K562 (cell line): Measurements from ENCODE around the gene CCNY. TPM values are rescaled to one million over a fixed set of nuclear protein-coding genes. Genes with fewer than 3 reads are reported as not detected.

Experiments
- BRD4 ChIP-seq: fragments of 200-600 bp; sonication (generic); IDR thresholded peaks from 2 replicates; pipeline ENCODE4 v1.6.1; 2017; ENCODE audit warnings: inconsistent platforms
- CREB1 ChIP-seq, 2 experiments: sonication (generic) in 1 of 2; formaldehyde crosslinking in 1 of 2; IDR thresholded peaks; 2 replicates each; pipeline versions ENCODE4 v1.6.1 to v1.8.0; 2012 to 2022; ENCODE audit warnings: inconsistent platforms in 1 of 2, mild to moderate bottlenecking in 1 of 2, missing genetic modification reagents in 1 of 2, moderate library complexity in 1 of 2
- CXXC5 ChIP-seq: fragments of 250-450 bp; sonication (Bioruptor Pico); IDR thresholded peaks from 2 replicates; pipeline ENCODE4 v1.8.0; 2022; ENCODE audit warnings: inconsistent platforms, mild to moderate bottlenecking, moderate library complexity
- MEIS2 ChIP-seq: fragments of 450-650 bp; IDR thresholded peaks from 2 replicates; pipeline ENCODE4 v1.6.1; 2014; ENCODE audit warnings: mild to moderate bottlenecking; ENCODE audit not compliant: partially characterized antibody
- MTA3 ChIP-seq: fragments of 450-650 bp; formaldehyde crosslinking; IDR thresholded peaks from 2 replicates; pipeline ENCODE4 v1.6.1; 2017; ENCODE audit warnings: mild to moderate bottlenecking, borderline replicate concordance
- MXI1 ChIP-seq: IDR thresholded peaks from 2 replicates; pipeline ENCODE4 v1.6.1; 2011; ENCODE audit warnings: low read depth, mild to moderate bottlenecking, improper control_type of control experiment, low read length
- MYC ChIP-seq, 2 experiments: fragments of 250-450 bp in 1 of 2; sonication (Bioruptor Pico) in 1 of 2; IDR thresholded peaks; 2 replicates each; pipeline versions ENCODE4 v1.5.1 to v1.6.1; 2012 to 2021; ENCODE audit warnings: low read depth in 2 of 2, borderline replicate concordance in 1 of 2, improper control_type of control experiment in 1 of 2, low read length in 1 of 2, mild to moderate bottlenecking in 1 of 2, moderate library complexity in 1 of 2
- NR2F6 ChIP-seq: fragments of 450-650 bp; formaldehyde crosslinking; IDR thresholded peaks from 2 replicates; pipeline ENCODE4 v1.4.0; 2020; ENCODE audit warnings: mild to moderate bottlenecking
- SOX6 ChIP-seq: fragments of 450-650 bp; IDR thresholded peaks from 2 replicates; pipeline ENCODE4 v1.6.1; 2014; ENCODE audit warnings: mild to moderate bottlenecking
- TCF7 ChIP-seq: sonication (generic); IDR thresholded peaks from 2 replicates; pipeline ENCODE4 v1.6.1; 2016; ENCODE audit warnings: antibody characterized with exemption, borderline replicate concordance
- ZNF175 ChIP-seq: fragments of 200-800 bp; sonication (Bioruptor generic); IDR thresholded peaks from 2 replicates; pipeline ENCODE4 v1.6.1; 2016; ENCODE audit warnings: low read depth, mild to moderate bottlenecking, missing genetic modification characterization, missing compliant biosample characterization
- ZNF184 ChIP-seq: sonication (generic); formaldehyde crosslinking; IDR thresholded peaks from 2 replicates; pipeline ENCODE4 v1.5.0; 2020; ENCODE audit warnings: missing genetic modification reagents
- ZNF212 ChIP-seq: fragments of 450-650 bp; formaldehyde crosslinking; IDR thresholded peaks from 2 replicates; pipeline ENCODE4 v1.4.0; 2020; ENCODE audit warnings: mild to moderate bottlenecking
- ZNF766 ChIP-seq: fragments of 200-800 bp; sonication (Bioruptor generic); conservative IDR thresholded peaks from 2 replicates; pipeline ENCODE4 v1.6.1; 2016; ENCODE audit warnings: missing genetic modification characterization, missing compliant biosample characterization
- polyA plus RNA-seq, 8 experiments: library from polyadenylated mRNA; depleted of rRNA in 4 of 8; stranded (reverse) in 5 of 8; unstranded in 3 of 8; fragments of >200 nt; fragmentation: Nextera tagmentation in 2 of 8; fragmentation: Illumina TruSeq in 1 of 8; extraction: Ambion mirVana in 2 of 8; extraction: Trizol in 1 of 8; gene quantifications; 2 replicates each; pipeline versions ENCODE4 v1.2.1 to v1.2.3, GENCODE V29; 2011 to 2014; ENCODE audit warnings: inconsistent platforms in 1 of 8, missing spikeins in 1 of 8
- total RNA-seq, 7 experiments: library from RNA; depleted of rRNA in 6 of 7; stranded (reverse); fragments of >200 nt in 6 of 7; fragmentation: Illumina TruSeq in 2 of 7; extraction: Trizol in 2 of 7; gene quantifications; 2 replicates each; pipeline versions ENCODE4 v1.2.1 to v1.2.3, GENCODE V29; 2011 to 2021; ENCODE audit warnings: low replicate concordance in 1 of 7
- TF ChIP-seq, protein P1 (sequence below): fragments of 450-650 bp; IDR thresholded peaks from 2 replicates; pipeline ENCODE4 v1.6.1; 2016
- TF ChIP-seq, protein P2 (sequence below): fragments of 200-800 bp; sonication (Bioruptor generic); IDR thresholded peaks from 2 replicates; pipeline ENCODE4 v1.6.1; 2017; ENCODE audit warnings: missing genetic modification characterization, missing compliant biosample characterization
- TF ChIP-seq, protein P3 (sequence below): fragments of 450-650 bp; IDR thresholded peaks from 2 replicates; pipeline ENCODE4 v1.6.1; 2017; ENCODE audit warnings: antibody characterized with exemption, mild to moderate bottlenecking
- TF ChIP-seq, protein P4 (sequence below): fragments of 250-450 bp; sonication (Bioruptor Pico); IDR thresholded peaks from 2 replicates; pipeline ENCODE4 v1.8.0; 2022; ENCODE audit warnings: inconsistent platforms, mild to moderate bottlenecking, moderate library complexity, borderline replicate concordance
- TF ChIP-seq, protein P5 (sequence below): sonication (generic); formaldehyde crosslinking; IDR thresholded peaks from 2 replicates; pipeline ENCODE4 v1.8.1; 2022; ENCODE audit warnings: missing genetic modification reagents

CCNY gene
- total and polyA plus RNA-seq, 9 of the 15 experiments (the other 6 are each of a cell fraction or from before 2014, with no cell fraction given), result 8.4 to 109 (median 38.6) TPM

DNA sequence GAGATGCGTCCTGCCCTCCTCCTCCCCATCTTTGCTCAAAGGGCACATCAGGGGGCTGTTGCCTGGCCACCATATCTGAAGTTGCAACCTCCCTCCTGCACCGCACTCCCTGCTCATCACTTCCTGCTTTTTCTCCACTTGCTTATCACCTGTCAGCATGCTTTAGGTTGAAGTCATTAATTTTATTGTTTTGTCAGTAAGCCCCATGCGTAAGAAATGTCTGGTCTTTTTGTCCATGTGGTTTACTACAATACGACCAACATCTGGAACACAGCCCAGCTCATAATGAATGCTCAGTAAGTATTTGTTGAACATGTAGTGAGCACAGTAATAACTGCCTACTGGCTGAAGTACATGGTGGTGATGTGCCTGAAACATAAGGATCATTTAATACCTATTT lies 197.3 kb downstream of the CCNY start (continued):
- TF ChIP-seq ZNF184 (CRISPR knock-in tag) (no peak), ZNF212 (CRISPR knock-in tag) (no peak), SOX6 (peak; percentile 89), CXXC5 (CRISPR knock-in tag) (peak; percentile 79), NR2F6 (CRISPR knock-in tag) (no peak), MTA3 (no peak), BRD4 (no peak), ZNF175 (CRISPR knock-in tag) (peak; percentile 25; the same call in 1 of the 2 replicates), CREB1 (IDR thresholded peaks at IDR 0.05) (peak; percentile 40; the same call in 1 of the 2 replicates), CREB1 (CRISPR knock-in tag; IDR thresholded peaks at IDR 0.05) (no peak), MYC (IDR thresholded peaks at IDR 0.05; ENCODE audit: low read depth, low read length) (peak; percentile 64; the same call in 1 of the 2 replicates), MYC (CRISPR knock-in tag; IDR thresholded peaks at IDR 0.05; ENCODE audit: borderline replicate concordance, low read depth) (no peak), ZNF766 (CRISPR knock-in tag) (peak; percentile 71; the same call in 1 of the 2 replicates), MXI1 (peak; percentile 39; the same call in 1 of the 2 replicates), MEIS2 (peak; percentile 98), TCF7 (no peak)
- TF ChIP-seq, protein P1, sequence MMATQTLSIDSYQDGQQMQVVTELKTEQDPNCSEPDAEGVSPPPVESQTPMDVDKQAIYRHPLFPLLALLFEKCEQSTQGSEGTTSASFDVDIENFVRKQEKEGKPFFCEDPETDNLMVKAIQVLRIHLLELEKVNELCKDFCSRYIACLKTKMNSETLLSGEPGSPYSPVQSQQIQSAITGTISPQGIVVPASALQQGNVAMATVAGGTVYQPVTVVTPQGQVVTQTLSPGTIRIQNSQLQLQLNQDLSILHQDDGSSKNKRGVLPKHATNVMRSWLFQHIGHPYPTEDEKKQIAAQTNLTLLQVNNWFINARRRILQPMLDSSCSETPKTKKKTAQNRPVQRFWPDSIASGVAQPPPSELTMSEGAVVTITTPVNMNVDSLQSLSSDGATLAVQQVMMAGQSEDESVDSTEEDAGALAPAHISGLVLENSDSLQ, result peak; percentile 90
- TF ChIP-seq, protein P2, sequence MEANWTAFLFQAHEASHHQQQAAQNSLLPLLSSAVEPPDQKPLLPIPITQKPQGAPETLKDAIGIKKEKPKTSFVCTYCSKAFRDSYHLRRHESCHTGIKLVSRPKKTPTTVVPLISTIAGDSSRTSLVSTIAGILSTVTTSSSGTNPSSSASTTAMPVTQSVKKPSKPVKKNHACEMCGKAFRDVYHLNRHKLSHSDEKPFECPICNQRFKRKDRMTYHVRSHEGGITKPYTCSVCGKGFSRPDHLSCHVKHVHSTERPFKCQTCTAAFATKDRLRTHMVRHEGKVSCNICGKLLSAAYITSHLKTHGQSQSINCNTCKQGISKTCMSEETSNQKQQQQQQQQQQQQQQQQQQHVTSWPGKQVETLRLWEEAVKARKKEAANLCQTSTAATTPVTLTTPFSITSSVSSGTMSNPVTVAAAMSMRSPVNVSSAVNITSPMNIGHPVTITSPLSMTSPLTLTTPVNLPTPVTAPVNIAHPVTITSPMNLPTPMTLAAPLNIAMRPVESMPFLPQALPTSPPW (CRISPR knock-in tag), result 0 out of 2 replicates have a peak, but pooled peaks have one; percentile 18
- TF ChIP-seq, protein P3, sequence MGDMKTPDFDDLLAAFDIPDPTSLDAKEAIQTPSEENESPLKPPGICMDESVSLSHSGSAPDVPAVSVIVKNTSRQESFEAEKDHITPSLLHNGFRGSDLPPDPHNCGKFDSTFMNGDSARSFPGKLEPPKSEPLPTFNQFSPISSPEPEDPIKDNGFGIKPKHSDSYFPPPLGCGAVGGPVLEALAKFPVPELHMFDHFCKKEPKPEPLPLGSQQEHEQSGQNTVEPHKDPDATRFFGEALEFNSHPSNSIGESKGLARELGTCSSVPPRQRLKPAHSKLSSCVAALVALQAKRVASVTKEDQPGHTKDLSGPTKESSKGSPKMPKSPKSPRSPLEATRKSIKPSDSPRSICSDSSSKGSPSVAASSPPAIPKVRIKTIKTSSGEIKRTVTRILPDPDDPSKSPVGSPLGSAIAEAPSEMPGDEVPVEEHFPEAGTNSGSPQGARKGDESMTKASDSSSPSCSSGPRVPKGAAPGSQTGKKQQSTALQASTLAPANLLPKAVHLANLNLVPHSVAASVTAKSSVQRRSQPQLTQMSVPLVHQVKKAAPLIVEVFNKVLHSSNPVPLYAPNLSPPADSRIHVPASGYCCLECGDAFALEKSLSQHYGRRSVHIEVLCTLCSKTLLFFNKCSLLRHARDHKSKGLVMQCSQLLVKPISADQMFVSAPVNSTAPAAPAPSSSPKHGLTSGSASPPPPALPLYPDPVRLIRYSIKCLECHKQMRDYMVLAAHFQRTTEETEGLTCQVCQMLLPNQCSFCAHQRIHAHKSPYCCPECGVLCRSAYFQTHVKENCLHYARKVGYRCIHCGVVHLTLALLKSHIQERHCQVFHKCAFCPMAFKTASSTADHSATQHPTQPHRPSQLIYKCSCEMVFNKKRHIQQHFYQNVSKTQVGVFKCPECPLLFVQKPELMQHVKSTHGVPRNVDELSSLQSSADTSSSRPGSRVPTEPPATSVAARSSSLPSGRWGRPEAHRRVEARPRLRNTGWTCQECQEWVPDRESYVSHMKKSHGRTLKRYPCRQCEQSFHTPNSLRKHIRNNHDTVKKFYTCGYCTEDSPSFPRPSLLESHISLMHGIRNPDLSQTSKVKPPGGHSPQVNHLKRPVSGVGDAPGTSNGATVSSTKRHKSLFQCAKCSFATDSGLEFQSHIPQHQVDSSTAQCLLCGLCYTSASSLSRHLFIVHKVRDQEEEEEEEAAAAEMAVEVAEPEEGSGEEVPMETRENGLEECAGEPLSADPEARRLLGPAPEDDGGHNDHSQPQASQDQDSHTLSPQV, result peak; percentile 29; the same call in 1 of the 2 replicates
- TF ChIP-seq, protein P4, sequence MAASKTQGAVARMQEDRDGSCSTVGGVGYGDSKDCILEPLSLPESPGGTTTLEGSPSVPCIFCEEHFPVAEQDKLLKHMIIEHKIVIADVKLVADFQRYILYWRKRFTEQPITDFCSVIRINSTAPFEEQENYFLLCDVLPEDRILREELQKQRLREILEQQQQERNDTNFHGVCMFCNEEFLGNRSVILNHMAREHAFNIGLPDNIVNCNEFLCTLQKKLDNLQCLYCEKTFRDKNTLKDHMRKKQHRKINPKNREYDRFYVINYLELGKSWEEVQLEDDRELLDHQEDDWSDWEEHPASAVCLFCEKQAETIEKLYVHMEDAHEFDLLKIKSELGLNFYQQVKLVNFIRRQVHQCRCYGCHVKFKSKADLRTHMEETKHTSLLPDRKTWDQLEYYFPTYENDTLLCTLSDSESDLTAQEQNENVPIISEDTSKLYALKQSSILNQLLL (CRISPR knock-in tag), result no peak
- TF ChIP-seq, protein P5, sequence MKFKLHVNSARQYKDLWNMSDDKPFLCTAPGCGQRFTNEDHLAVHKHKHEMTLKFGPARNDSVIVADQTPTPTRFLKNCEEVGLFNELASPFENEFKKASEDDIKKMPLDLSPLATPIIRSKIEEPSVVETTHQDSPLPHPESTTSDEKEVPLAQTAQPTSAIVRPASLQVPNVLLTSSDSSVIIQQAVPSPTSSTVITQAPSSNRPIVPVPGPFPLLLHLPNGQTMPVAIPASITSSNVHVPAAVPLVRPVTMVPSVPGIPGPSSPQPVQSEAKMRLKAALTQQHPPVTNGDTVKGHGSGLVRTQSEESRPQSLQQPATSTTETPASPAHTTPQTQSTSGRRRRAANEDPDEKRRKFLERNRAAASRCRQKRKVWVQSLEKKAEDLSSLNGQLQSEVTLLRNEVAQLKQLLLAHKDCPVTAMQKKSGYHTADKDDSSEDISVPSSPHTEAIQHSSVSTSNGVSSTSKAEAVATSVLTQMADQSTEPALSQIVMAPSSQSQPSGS (CRISPR knock-in tag), result no peak
